Liver (tissue), 9 donors: ENCODE measurements around the gene C1orf21. TPM values are rescaled to one million over a fixed set of nuclear protein-coding genes. Genes with fewer than 3 reads are reported as not detected.
A peak's percentile ranks its signal among the peaks of the same experiment; 100 is the strongest.

Experiments used
- DNase-seq: peaks from one replicate; pipeline ENCODE4 v3.0.0-alpha.2; 2017; ENCODE audit warnings: low spot score
- H3K27ac ChIP-seq, 2 donors: one replicate each; pipeline ENCODE4 v1.7.0; 2013; ENCODE audit warnings: inconsistent platforms in 2 of 2, low read length in 2 of 2, control low read depth in 1 of 2, low read depth in 1 of 2, mild to moderate bottlenecking in 1 of 2
- H3K27me3 ChIP-seq, 4 donors: one replicate each; pipeline versions ENCODE4 v1.6.1 to v1.7.0; 2013; ENCODE audit warnings: low read length in 3 of 4, inconsistent platforms in 1 of 4, mild to moderate bottlenecking in 1 of 4, moderate library complexity in 1 of 4; ENCODE audit not compliant: control insufficient read depth in 4 of 4, insufficient read depth in 4 of 4
- H3K36me3 ChIP-seq, 4 donors: one replicate each; pipeline versions ENCODE4 v1.6.1 to v1.7.0; 2013; ENCODE audit warnings: low read length in 3 of 4, mild to moderate bottlenecking in 3 of 4, low read depth in 1 of 4, moderate library complexity in 1 of 4; ENCODE audit not compliant: control insufficient read depth in 4 of 4, insufficient read depth in 3 of 4
- H3K4me1 ChIP-seq, 4 donors: one replicate each; pipeline versions ENCODE4 v1.6.1 to v1.7.0; 2013; ENCODE audit warnings: low read length in 3 of 4, mild to moderate bottlenecking in 3 of 4, moderate library complexity in 1 of 4; ENCODE audit not compliant: control insufficient read depth in 4 of 4, insufficient read depth in 4 of 4
- H3K4me3 ChIP-seq, 3 donors: one replicate each; pipeline versions ENCODE4 v1.6.1 to v1.7.0; 2013; ENCODE audit warnings: low read length in 3 of 3, control low read depth in 1 of 3, low read depth in 1 of 3, mild to moderate bottlenecking in 1 of 3
- H3K9ac ChIP-seq, 2 donors: one replicate each; pipeline ENCODE4 v1.7.0; 2013; ENCODE audit warnings: low read length in 2 of 2, mild to moderate bottlenecking in 2 of 2, moderate library complexity in 2 of 2, control low read depth in 1 of 2, low read depth in 1 of 2
- H3K9me3 ChIP-seq, 4 donors: one replicate each; pipeline versions ENCODE4 v1.6.1 to v1.7.0; 2013; ENCODE audit warnings: low read length in 3 of 4; ENCODE audit not compliant: control insufficient read depth in 4 of 4
- EGR1 ChIP-seq, 2 donors: IDR thresholded peaks; 2 replicates each; pipeline ENCODE4 v1.6.1; 2016 to 2018; ENCODE audit warnings: antibody characterized with exemption in 2 of 2, low read depth in 2 of 2
- GABPA ChIP-seq, 2 donors: IDR thresholded peaks in 1 of 2; conservative IDR thresholded peaks in 1 of 2; 2 replicates each; pipeline ENCODE4 v1.6.1; 2016; ENCODE audit warnings: antibody characterized with exemption in 2 of 2, mild to moderate bottlenecking in 1 of 2, moderate library complexity in 1 of 2
- HNF4A ChIP-seq, 2 donors: conservative IDR thresholded peaks; 2 replicates each; pipeline ENCODE4 v1.6.1; 2016; ENCODE audit warnings: antibody characterized with exemption in 2 of 2, mild to moderate bottlenecking in 2 of 2
- JUND ChIP-seq, 2 donors: IDR thresholded peaks; 2 replicates each; pipeline ENCODE4 v1.6.1; 2016; ENCODE audit warnings: antibody characterized with exemption in 2 of 2
- NR2F2 ChIP-seq: IDR thresholded peaks from 2 replicates; pipeline ENCODE4 v1.6.1; 2016; ENCODE audit warnings: antibody characterized with exemption
- RAD21 ChIP-seq, 2 donors: IDR thresholded peaks; 2 replicates each; pipeline ENCODE4 v1.6.1; 2016; ENCODE audit warnings: antibody characterized with exemption in 2 of 2, mild to moderate bottlenecking in 2 of 2
- RXRA ChIP-seq, 2 donors: IDR thresholded peaks; 2 replicates each; pipeline ENCODE4 v1.6.1; 2017 to 2018; ENCODE audit warnings: antibody characterized with exemption in 2 of 2, mild to moderate bottlenecking in 1 of 2
- SP1 ChIP-seq: IDR thresholded peaks from 2 replicates; pipeline ENCODE4 v1.6.1; 2018; ENCODE audit warnings: antibody characterized with exemption, mild to moderate bottlenecking
- TAF1 ChIP-seq: conservative IDR thresholded peaks from 2 replicates; pipeline ENCODE4 v1.6.1; 2016; ENCODE audit warnings: antibody characterized with exemption, mild to moderate bottlenecking
- YY1 ChIP-seq: IDR thresholded peaks from 2 replicates; pipeline ENCODE4 v1.6.1; 2016; ENCODE audit warnings: antibody characterized with exemption, mild to moderate bottlenecking
- WGBS: extraction: QIAGEN DNeasy Blood & Tissue Kit; methylation state at CpG from one replicate; pipeline ENCODE4 v1.1.7; 2013; 5-methylcytosine and 5-hydroxymethylcytosine counted together
- polyA plus RNA-seq, 2 donors: library from polyadenylated mRNA; stranded (reverse) in 1 of 2; unstranded in 1 of 2; fragments of 200-250 nt in 1 of 2; fragments of >200 nt in 1 of 2; fragmentation: Nextera tagmentation in 1 of 2; extraction: Ambion mirVana in 1 of 2; gene quantifications; one replicate each; pipeline versions ENCODE4 v1.2.1 to v1.2.3, GENCODE V29; 2013 to 2015
- total RNA-seq, 2 donors: library from RNA; depleted of rRNA; stranded (reverse); fragments of >200 nt; gene quantifications; one replicate each; pipeline ENCODE4 v1.2.3, GENCODE V29; 2014
- TF ChIP-seq, protein P1 (sequence below): IDR thresholded peaks from 2 replicates; pipeline ENCODE4 v1.6.1; 2016; ENCODE audit warnings: antibody characterized with exemption
- TF ChIP-seq, protein P2 (sequence below): fragments of 150-350 bp; IDR thresholded peaks from 2 replicates; pipeline ENCODE4 v1.5.1; 2017; ENCODE audit warnings: improper control_type of control experiment, low read depth, low read length; ENCODE audit not compliant: missing input control
- TF ChIP-seq, protein P3 (sequence below): IDR thresholded peaks from 2 replicates; pipeline ENCODE4 v1.6.1; 2016; ENCODE audit warnings: antibody characterized with exemption
- TF ChIP-seq, protein P4 (sequence below): IDR thresholded peaks from 2 replicates; pipeline ENCODE4 v1.6.1; 2016; ENCODE audit warnings: antibody characterized with exemption, mild to moderate bottlenecking
- donor health status: healthy.
- donor health status: healthy.
- donor health status: healthy.
- donor health status: healthy.
- donor health status: healthy.

C1orf21 gene
- total and polyA plus RNA-seq, 4 donors = 2.3 to 21.3 (median 13.4) TPM

DNA sequence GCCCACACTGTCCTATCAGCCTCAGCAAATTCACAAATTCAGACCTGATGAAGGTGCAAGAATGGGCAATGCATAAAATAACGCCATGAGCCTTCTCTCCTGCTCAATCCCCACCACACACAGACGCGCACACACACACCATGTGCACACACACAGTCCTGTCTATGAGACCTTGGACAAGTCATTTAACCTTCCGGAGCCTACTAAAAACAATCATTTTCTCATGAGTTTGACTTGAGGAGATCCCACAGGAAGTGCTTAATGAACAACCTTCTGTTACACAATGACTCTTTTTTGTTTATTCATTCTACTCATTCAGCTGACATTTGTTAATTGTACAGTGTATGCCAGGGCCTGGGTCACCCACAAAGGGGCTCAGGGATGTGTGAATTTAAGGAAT, 242.4 kb downstream of the C1orf21 start:
- 77% methylated on average over 4 of the region's 4 CpGs for WGBS

DNA sequence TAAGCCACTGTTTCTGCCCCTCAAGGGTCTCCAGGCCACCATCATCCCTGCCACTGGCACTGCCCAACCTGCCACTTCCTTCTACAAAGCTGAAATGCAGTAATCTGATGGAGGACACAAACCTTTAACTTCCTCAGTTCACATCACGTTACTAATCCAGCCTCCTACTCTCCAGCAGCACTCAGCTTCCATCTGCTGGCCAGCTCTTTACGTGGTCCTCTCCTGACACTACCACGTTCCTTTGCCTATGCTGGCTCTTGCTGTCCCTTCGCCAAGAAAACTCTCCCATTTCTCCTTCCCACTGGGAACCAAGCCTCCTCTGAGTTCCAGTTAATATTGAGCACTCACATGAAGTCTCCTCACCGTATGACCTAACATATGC, 243.8 kb downstream of the C1orf21 start:
- no peak for TF ChIP-seq SP1
- no peak for TF ChIP-seq RXRA (IDR thresholded peaks at IDR 0.05)
- TF ChIP-seq JUND (IDR thresholded peaks at IDR 0.05) = no peak
- TF ChIP-seq TAF1 = no peak
- TF ChIP-seq, protein P1, sequence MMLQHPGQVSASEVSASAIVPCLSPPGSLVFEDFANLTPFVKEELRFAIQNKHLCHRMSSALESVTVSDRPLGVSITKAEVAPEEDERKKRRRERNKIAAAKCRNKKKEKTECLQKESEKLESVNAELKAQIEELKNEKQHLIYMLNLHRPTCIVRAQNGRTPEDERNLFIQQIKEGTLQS = no peak
- TF ChIP-seq EGR1 (IDR thresholded peaks at IDR 0.05; ENCODE audit: low read depth in 2 of 2) = no peak
- TF ChIP-seq HNF4A (conservative IDR thresholded peaks at IDR 0.05) = no peak
- TF ChIP-seq, protein P2, sequence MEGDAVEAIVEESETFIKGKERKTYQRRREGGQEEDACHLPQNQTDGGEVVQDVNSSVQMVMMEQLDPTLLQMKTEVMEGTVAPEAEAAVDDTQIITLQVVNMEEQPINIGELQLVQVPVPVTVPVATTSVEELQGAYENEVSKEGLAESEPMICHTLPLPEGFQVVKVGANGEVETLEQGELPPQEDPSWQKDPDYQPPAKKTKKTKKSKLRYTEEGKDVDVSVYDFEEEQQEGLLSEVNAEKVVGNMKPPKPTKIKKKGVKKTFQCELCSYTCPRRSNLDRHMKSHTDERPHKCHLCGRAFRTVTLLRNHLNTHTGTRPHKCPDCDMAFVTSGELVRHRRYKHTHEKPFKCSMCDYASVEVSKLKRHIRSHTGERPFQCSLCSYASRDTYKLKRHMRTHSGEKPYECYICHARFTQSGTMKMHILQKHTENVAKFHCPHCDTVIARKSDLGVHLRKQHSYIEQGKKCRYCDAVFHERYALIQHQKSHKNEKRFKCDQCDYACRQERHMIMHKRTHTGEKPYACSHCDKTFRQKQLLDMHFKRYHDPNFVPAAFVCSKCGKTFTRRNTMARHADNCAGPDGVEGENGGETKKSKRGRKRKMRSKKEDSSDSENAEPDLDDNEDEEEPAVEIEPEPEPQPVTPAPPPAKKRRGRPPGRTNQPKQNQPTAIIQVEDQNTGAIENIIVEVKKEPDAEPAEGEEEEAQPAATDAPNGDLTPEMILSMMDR = no peak
- TF ChIP-seq NR2F2 = no peak
- no peak for TF ChIP-seq GABPA (IDR thresholded peaks at IDR 0.05 in 1 of 2, conservative IDR thresholded peaks at IDR 0.05 in 1 of 2)
- no peak for TF ChIP-seq YY1
- TF ChIP-seq RAD21 (IDR thresholded peaks at IDR 0.05) = no peak
- TF ChIP-seq, protein P3, sequence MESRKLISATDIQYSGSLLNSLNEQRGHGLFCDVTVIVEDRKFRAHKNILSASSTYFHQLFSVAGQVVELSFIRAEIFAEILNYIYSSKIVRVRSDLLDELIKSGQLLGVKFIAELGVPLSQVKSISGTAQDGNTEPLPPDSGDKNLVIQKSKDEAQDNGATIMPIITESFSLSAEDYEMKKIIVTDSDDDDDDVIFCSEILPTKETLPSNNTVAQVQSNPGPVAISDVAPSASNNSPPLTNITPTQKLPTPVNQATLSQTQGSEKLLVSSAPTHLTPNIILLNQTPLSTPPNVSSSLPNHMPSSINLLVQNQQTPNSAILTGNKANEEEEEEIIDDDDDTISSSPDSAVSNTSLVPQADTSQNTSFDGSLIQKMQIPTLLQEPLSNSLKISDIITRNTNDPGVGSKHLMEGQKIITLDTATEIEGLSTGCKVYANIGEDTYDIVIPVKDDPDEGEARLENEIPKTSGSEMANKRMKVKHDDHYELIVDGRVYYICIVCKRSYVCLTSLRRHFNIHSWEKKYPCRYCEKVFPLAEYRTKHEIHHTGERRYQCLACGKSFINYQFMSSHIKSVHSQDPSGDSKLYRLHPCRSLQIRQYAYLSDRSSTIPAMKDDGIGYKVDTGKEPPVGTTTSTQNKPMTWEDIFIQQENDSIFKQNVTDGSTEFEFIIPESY = no peak
- TF ChIP-seq, protein P4, sequence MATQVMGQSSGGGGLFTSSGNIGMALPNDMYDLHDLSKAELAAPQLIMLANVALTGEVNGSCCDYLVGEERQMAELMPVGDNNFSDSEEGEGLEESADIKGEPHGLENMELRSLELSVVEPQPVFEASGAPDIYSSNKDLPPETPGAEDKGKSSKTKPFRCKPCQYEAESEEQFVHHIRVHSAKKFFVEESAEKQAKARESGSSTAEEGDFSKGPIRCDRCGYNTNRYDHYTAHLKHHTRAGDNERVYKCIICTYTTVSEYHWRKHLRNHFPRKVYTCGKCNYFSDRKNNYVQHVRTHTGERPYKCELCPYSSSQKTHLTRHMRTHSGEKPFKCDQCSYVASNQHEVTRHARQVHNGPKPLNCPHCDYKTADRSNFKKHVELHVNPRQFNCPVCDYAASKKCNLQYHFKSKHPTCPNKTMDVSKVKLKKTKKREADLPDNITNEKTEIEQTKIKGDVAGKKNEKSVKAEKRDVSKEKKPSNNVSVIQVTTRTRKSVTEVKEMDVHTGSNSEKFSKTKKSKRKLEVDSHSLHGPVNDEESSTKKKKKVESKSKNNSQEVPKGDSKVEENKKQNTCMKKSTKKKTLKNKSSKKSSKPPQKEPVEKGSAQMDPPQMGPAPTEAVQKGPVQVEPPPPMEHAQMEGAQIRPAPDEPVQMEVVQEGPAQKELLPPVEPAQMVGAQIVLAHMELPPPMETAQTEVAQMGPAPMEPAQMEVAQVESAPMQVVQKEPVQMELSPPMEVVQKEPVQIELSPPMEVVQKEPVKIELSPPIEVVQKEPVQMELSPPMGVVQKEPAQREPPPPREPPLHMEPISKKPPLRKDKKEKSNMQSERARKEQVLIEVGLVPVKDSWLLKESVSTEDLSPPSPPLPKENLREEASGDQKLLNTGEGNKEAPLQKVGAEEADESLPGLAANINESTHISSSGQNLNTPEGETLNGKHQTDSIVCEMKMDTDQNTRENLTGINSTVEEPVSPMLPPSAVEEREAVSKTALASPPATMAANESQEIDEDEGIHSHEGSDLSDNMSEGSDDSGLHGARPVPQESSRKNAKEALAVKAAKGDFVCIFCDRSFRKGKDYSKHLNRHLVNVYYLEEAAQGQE = no peak
- Histone ChIP-seq H3K36me3 (no peaks in the 10 kb centered on the region), H3K27ac (peak overlapping the region; percentile 52 to 75), H3K9ac (no peak overlapping the region), H3K9me3 (no peaks in the 10 kb centered on the region), H3K27me3 (no peaks in the 10 kb centered on the region), H3K4me3 (no peak overlapping the region), H3K4me1 (peaks cover 34 to 73% (median 54%) of the 10 kb centered on the region in 4 donors)
- 86% methylated on average over 5 of the region's 5 CpGs for WGBS
- DNase-seq = no peak

More for the DNA sequence above, 242.4 kb downstream of the C1orf21 start:
- peak overlapping the region; percentile 52 to 75 for H3K27ac ChIP-seq
- DNase-seq = no peak
- H3K36me3 ChIP-seq = no peaks in the 10 kb centered on the region
- H3K9ac ChIP-seq = peak overlapping the region in 1 of 2 donors; percentile 2
- no peaks in the 10 kb centered on the region for H3K9me3 ChIP-seq
- peak overlapping the region; percentile 30 to 54 (median 43) for H3K4me3 ChIP-seq
- H3K27me3 ChIP-seq = no peaks in the 10 kb centered on the region
- TF ChIP-seq HNF4A (conservative IDR thresholded peaks at IDR 0.05) = peak in 1 of 2 donors; percentile 14
- TF ChIP-seq RXRA (IDR thresholded peaks at IDR 0.05) = no peak
- TF ChIP-seq, protein P4 = peak; percentile 12
- no peak for TF ChIP-seq YY1
- peaks cover 31 to 64% (median 47%) of the 10 kb centered on the region in 4 donors for H3K4me1 ChIP-seq
